ENCODE data around the gene MGAT5. TPM values are rescaled to one million over a fixed set of nuclear protein-coding genes. Genes with fewer than 3 reads are reported as not detected.

MGAT5 gene
- total RNA-seq, 1 donor from 2014 or later = 37.6 TPM

DNA sequence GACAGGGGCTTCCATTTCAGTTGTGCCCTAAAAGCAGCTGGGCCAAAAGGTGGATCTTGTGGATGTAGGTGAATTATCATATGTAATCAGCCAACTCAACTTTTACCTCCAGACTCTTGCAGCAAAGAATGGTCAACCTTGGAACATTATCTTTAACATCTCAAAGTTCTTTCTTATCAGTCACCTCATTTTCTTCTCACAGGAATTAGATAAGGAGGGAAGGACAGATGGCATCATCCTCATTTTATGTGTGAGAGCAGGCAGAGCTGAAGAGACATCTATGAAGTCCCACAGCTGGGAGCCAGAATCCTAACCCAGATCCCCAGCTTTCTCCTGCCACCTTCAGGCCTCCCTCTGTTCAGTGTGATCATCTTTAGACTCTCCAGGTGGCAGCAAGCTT, 182.1 kb downstream of the MGAT5 start:
- H3K9ac ChIP-seq (ENCODE audit: low read depth in 1 of 3, low read length in 3 of 3) = no peak overlapping the region
- no peak overlapping the region for H3K4me3 ChIP-seq (ENCODE audit: low read length in 3 of 3)
- peaks cover 0 to 5% (median 3%) of the 10 kb centered on the region in 3 donors for H3K36me3 ChIP-seq (ENCODE audit: control insufficient read depth in 3 of 3, insufficient read depth in 3 of 3, low read length in 3 of 3)
- H3K4me1 ChIP-seq (ENCODE audit: control insufficient read depth in 3 of 3, insufficient read depth in 3 of 3, low read length in 3 of 3) = no peaks in the 10 kb centered on the region
- H3K9me3 ChIP-seq (ENCODE audit: control insufficient read depth in 3 of 3, low read length in 3 of 3) = no peaks in the 10 kb centered on the region
- H3K27me3 ChIP-seq (ENCODE audit: control insufficient read depth in 3 of 3, insufficient read depth in 3 of 3, low read length in 3 of 3) = no peaks in the 10 kb centered on the region
- H3K27ac ChIP-seq (ENCODE audit: low read depth, low read length) = no peak overlapping the region

DNA sequence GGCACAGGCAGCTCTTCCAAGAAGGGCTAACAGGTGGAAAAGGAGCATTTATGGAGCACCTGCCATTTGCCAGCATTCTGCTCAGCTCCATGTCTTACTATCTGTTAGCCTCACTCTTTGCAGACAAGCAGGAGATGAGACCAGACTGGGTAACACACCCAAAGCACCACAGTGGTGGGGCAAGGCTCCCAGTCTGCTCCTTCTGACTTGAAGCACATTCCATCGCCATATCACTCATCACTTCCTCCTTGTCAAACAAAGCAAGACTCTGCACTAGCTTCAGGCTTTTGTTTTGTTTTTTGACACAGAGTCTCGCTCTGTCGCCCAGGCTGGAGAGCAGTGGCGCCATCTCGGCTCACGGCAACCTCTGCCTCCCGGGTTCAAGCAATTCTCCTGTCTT, 182.8 kb downstream of the MGAT5 start:
- H3K27ac ChIP-seq (ENCODE audit: low read depth, low read length) = no peak overlapping the region
- peaks cover 0 to 3% (median 3%) of the 10 kb centered on the region in 3 donors for H3K36me3 ChIP-seq (ENCODE audit: control insufficient read depth in 3 of 3, insufficient read depth in 3 of 3, low read length in 3 of 3)
- no peak overlapping the region for H3K9ac ChIP-seq (ENCODE audit: low read depth in 1 of 3, low read length in 3 of 3)
- no peaks in the 10 kb centered on the region for H3K9me3 ChIP-seq (ENCODE audit: control insufficient read depth in 3 of 3, low read length in 3 of 3)
- no peaks in the 10 kb centered on the region for H3K4me1 ChIP-seq (ENCODE audit: control insufficient read depth in 3 of 3, insufficient read depth in 3 of 3, low read length in 3 of 3)
- no peaks in the 10 kb centered on the region for H3K27me3 ChIP-seq (ENCODE audit: control insufficient read depth in 3 of 3, insufficient read depth in 3 of 3, low read length in 3 of 3)
- H3K4me3 ChIP-seq (ENCODE audit: low read length in 3 of 3) = no peak overlapping the region

DNA sequence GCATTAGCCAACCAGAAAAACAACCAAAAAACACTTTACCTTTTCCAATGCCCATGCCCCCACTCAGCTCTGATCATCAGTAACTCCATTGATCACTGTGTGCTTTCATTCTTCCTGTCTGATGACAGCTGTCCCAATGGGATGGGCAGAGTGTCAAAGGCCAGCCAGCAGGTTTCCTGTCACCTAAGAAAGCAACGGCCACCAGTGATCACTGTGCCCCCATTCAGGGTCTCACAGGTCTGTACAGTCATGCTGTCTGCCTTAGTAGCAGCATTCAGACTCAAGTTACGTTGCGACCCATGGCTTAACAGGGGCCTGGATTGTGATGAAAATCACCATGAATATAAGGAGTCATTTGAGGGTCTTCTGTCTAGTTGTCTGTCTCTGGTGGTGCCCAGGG, 184.5 kb downstream of the MGAT5 start:
- Histone ChIP-seq H3K27ac (ENCODE audit: low read depth, low read length) (no peak overlapping the region), H3K4me3 (ENCODE audit: low read length in 3 of 3) (no peak overlapping the region), H3K9ac (ENCODE audit: low read depth in 1 of 3, low read length in 3 of 3) (no peak overlapping the region), H3K36me3 (ENCODE audit: control insufficient read depth in 3 of 3, insufficient read depth in 3 of 3, low read length in 3 of 3) (peaks cover 0 to 5% (median 3%) of the 10 kb centered on the region in 3 donors), H3K27me3 (ENCODE audit: control insufficient read depth in 3 of 3, insufficient read depth in 3 of 3, low read length in 3 of 3) (no peaks in the 10 kb centered on the region), H3K9me3 (ENCODE audit: control insufficient read depth in 3 of 3, low read length in 3 of 3) (no peaks in the 10 kb centered on the region), H3K4me1 (ENCODE audit: control insufficient read depth in 3 of 3, insufficient read depth in 3 of 3, low read length in 3 of 3) (no peaks in the 10 kb centered on the region)

DNA sequence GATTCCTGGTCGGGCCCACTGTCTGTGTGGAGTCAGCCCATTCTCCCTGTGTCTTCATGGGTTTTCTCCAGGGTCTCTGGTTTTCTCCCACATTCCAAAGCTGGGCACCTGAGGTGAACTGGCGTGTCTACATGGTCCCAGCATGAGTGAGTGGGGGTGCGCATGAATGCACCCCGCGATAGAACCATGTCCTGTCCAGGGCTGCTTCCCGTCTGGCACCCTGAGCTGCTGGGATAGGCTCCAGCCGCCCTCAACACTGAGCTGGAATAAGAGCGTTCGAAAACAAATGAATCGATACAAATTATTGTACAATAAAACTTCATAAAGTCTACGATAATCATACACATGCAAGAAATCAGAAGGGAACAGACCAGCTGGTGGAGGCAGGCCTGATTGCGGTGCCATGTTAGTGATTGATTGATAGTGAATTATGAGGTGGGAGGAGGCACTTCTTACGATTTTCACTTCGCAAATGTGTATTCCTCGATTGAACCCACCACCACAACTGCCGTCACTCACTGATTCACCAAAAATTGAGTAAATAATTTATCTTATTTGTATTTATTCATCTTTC, 186.6 kb downstream of the MGAT5 start:
- Histone ChIP-seq H3K9ac (ENCODE audit: low read depth in 1 of 3, low read length in 3 of 3) (no peak overlapping the region), H3K4me1 (ENCODE audit: control insufficient read depth in 3 of 3, insufficient read depth in 3 of 3, low read length in 3 of 3) (peaks cover 0 to 2% (median 0%) of the 10 kb centered on the region in 3 donors), H3K27me3 (ENCODE audit: control insufficient read depth in 3 of 3, insufficient read depth in 3 of 3, low read length in 3 of 3) (no peaks in the 10 kb centered on the region), H3K4me3 (ENCODE audit: low read length in 3 of 3) (no peak overlapping the region), H3K9me3 (ENCODE audit: control insufficient read depth in 3 of 3, low read length in 3 of 3) (no peaks in the 10 kb centered on the region), H3K27ac (ENCODE audit: low read depth, low read length) (no peak overlapping the region), H3K36me3 (ENCODE audit: control insufficient read depth in 3 of 3, insufficient read depth in 3 of 3, low read length in 3 of 3) (peaks cover 2 to 5% (median 4%) of the 10 kb centered on the region in 3 donors)

DNA sequence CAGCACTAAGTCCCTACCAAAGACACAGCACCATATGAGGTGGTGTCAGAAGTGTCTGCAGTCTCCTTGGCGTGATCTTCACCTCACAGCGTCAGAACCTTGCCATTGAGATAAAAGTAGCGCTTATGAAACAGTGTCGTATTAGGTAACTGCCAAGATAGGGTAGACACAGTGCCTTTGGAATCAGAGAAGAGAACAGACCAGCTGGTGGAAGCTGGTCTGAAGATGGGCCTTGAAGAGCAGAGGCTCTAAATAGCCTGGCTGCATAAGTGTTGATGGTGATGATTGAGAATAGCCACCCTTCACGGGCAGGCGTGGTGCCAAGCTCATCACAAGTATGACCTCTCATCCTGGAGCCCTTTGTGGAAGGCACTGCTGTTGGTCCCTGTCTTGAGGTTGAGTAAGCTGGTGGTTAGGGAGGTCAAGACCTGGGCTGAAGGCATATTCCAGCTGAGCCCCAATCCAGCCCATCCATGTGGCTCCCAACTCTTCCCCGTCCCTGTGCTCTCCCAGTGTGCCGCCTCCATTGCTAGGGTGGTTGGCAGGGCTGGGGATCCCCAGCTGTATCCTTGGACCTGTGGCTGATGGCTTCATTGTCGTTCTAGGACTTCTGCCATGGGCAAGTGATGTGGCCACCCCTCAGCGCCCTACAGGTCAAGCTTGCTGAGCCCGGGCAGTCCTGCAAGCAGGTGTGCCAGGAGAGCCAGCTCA, 187.4 kb downstream of the MGAT5 start:
- no peak overlapping the region for H3K4me3 ChIP-seq (ENCODE audit: low read length in 3 of 3)
- no peaks in the 10 kb centered on the region for H3K9me3 ChIP-seq (ENCODE audit: control insufficient read depth in 3 of 3, low read length in 3 of 3)
- no peak overlapping the region for H3K9ac ChIP-seq (ENCODE audit: low read depth in 1 of 3, low read length in 3 of 3)
- peaks cover 0 to 5% (median 2%) of the 10 kb centered on the region in 3 donors for H3K4me1 ChIP-seq (ENCODE audit: control insufficient read depth in 3 of 3, insufficient read depth in 3 of 3, low read length in 3 of 3)
- no peak overlapping the region for H3K27ac ChIP-seq (ENCODE audit: low read depth, low read length)
- H3K27me3 ChIP-seq (ENCODE audit: control insufficient read depth in 3 of 3, insufficient read depth in 3 of 3, low read length in 3 of 3) = peaks cover 0 to 2% (median 0%) of the 10 kb centered on the region in 3 donors
- peaks cover under 1 to 4% (median 4%) of the 10 kb centered on the region in 3 donors for H3K36me3 ChIP-seq (ENCODE audit: control insufficient read depth in 3 of 3, insufficient read depth in 3 of 3, low read length in 3 of 3)

DNA sequence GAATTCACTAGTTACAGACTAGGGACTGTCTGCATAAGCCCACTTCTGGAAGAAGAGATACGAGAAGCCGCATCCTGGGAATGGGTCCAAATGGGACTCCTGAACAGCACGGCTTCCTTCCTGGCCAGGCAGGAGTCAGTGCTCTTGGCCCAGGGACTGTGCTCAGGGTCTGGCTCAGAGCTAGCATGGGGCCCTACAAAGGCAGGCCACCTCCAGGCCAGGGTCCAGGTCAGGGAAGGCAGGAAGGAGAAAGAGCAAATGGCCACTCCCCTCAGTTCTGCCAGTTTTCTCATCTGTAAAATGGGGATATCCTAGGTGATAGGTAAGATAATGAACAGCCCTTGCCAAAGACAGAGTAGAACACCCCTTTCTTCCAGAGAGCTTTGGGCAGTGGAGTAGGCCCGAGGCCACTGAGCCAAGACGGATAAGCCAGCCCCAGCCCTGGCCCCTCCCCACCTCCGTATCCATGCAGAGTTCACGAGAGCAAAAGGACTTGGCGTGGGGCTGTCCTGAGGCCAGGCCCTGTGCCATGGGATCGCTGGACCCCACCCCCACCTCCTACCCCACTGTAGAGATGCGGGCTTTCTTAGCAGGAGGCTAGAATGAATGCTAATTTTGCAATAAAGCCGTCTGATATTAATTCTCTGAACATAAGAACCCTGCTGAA, 190.1 kb downstream of the MGAT5 start:
- Histone ChIP-seq H3K9ac (ENCODE audit: low read depth in 1 of 3, low read length in 3 of 3) (no peak overlapping the region), H3K4me1 (ENCODE audit: control insufficient read depth in 3 of 3, insufficient read depth in 3 of 3, low read length in 3 of 3) (peaks cover 0 to 5% (median 2%) of the 10 kb centered on the region in 3 donors), H3K27ac (ENCODE audit: low read depth, low read length) (no peak overlapping the region), H3K9me3 (ENCODE audit: control insufficient read depth in 3 of 3, low read length in 3 of 3) (no peaks in the 10 kb centered on the region), H3K27me3 (ENCODE audit: control insufficient read depth in 3 of 3, insufficient read depth in 3 of 3, low read length in 3 of 3) (peaks cover 0 to 2% (median 0%) of the 10 kb centered on the region in 3 donors), H3K36me3 (ENCODE audit: control insufficient read depth in 3 of 3, insufficient read depth in 3 of 3, low read length in 3 of 3) (peaks cover 2 to 9% (median 4%) of the 10 kb centered on the region in 3 donors), H3K4me3 (ENCODE audit: low read length in 3 of 3) (no peak overlapping the region)

DNA sequence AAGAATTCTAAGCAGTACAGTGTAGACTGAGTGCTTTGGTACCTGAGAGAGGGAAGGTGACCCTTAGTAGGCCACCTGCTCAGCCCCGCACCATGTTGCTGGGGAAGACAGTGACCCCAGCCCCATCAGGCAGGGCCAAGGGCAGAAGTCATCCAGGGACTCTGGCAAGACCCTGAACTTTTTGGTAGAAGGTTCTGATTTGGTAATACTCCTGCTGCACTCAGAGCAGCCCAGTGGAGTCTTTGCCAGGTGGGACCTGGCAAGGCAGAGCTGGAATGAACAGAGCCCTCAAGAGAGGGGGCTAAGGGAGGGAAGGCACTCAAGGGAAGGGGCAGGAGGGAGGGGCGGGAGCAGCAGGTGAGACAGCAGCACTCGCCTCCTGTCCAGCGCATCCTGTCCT, 191.2 kb downstream of the MGAT5 start:
- Histone ChIP-seq H3K4me1 (ENCODE audit: control insufficient read depth in 3 of 3, insufficient read depth in 3 of 3, low read length in 3 of 3) (peaks cover 0 to 5% (median 2%) of the 10 kb centered on the region in 3 donors), H3K36me3 (ENCODE audit: control insufficient read depth in 3 of 3, insufficient read depth in 3 of 3, low read length in 3 of 3) (peaks cover 2 to 9% (median 6%) of the 10 kb centered on the region in 3 donors), H3K27me3 (ENCODE audit: control insufficient read depth in 3 of 3, insufficient read depth in 3 of 3, low read length in 3 of 3) (peaks cover 0 to 2% (median 0%) of the 10 kb centered on the region in 3 donors), H3K27ac (ENCODE audit: low read depth, low read length) (no peak overlapping the region), H3K9me3 (ENCODE audit: control insufficient read depth in 3 of 3, low read length in 3 of 3) (no peaks in the 10 kb centered on the region), H3K4me3 (ENCODE audit: low read length in 3 of 3) (no peak overlapping the region), H3K9ac (ENCODE audit: low read depth in 1 of 3, low read length in 3 of 3) (no peak overlapping the region)

DNA sequence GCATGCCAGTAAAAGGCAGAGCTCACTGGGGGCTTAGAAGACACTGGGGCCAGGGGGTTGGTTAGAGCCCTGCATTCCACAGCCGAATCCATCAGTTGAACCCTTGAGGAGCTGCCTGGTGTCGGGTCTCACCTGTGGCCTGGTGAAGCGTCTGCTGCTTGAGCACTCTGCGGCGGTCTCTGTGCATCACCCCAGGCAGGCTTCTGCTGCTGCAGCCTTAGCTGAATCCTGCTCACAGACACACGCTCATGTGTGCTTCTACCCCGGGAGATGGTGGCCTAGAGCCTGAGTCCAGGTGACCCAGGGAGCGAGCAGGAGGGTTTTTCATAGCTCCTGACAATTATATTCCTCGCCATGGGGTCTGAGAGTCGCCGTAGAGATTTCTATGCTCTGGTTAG, 192.1 kb downstream of the MGAT5 start:
- no peak overlapping the region for H3K9ac ChIP-seq (ENCODE audit: low read depth in 1 of 3, low read length in 3 of 3)
- no peaks in the 10 kb centered on the region for H3K9me3 ChIP-seq (ENCODE audit: control insufficient read depth in 3 of 3, low read length in 3 of 3)
- no peak overlapping the region for H3K4me3 ChIP-seq (ENCODE audit: low read length in 3 of 3)
- H3K27ac ChIP-seq (ENCODE audit: low read depth, low read length) = no peak overlapping the region
- H3K27me3 ChIP-seq (ENCODE audit: control insufficient read depth in 3 of 3, insufficient read depth in 3 of 3, low read length in 3 of 3) = peaks cover 0 to 2% (median 0%) of the 10 kb centered on the region in 3 donors
- peaks cover 2 to 9% (median 6%) of the 10 kb centered on the region in 3 donors for H3K36me3 ChIP-seq (ENCODE audit: control insufficient read depth in 3 of 3, insufficient read depth in 3 of 3, low read length in 3 of 3)
- peaks cover 0 to 5% (median 2%) of the 10 kb centered on the region in 3 donors for H3K4me1 ChIP-seq (ENCODE audit: control insufficient read depth in 3 of 3, insufficient read depth in 3 of 3, low read length in 3 of 3)

DNA sequence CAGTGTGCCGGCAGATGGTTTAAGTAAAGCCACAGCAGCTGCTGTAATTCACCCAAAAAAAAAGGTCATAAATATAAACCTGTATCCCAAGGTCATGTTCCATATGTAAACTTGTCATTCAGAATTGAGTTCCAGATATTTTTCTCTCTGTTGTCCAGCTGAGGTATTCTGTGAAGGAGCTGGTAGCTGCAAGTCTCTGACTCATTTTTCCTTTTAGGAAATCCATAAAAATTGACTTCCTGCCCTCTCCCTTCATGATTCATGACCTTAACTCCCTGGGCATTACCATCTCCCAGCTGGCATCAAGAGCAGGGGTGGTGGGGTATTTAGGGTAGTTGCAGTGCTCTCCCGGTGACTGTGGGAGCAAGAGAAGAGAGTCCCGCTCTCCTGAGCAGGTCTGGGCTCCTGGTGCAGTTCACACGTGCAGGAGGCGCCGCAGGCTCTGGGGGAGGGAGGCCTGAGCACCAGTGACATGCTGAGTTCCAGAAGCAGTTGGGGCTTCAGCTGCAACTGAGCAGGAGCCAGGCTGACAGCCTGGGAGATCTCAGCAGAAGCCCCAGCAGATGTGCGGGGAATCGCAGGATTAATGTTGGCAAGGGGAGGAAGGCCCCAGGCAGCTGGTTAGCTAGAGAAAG, 192.6 kb downstream of the MGAT5 start:
- Histone ChIP-seq H3K4me1 (ENCODE audit: control insufficient read depth in 3 of 3, insufficient read depth in 3 of 3, low read length in 3 of 3) (peaks cover 0 to 5% (median 2%) of the 10 kb centered on the region in 3 donors), H3K9ac (ENCODE audit: low read depth in 1 of 3, low read length in 3 of 3) (no peak overlapping the region), H3K27me3 (ENCODE audit: control insufficient read depth in 3 of 3, insufficient read depth in 3 of 3, low read length in 3 of 3) (peaks cover 0 to 2% (median 0%) of the 10 kb centered on the region in 3 donors), H3K36me3 (ENCODE audit: control insufficient read depth in 3 of 3, insufficient read depth in 3 of 3, low read length in 3 of 3) (peaks cover 2 to 9% (median 6%) of the 10 kb centered on the region in 3 donors), H3K4me3 (ENCODE audit: low read length in 3 of 3) (no peak overlapping the region), H3K27ac (ENCODE audit: low read depth, low read length) (no peak overlapping the region), H3K9me3 (ENCODE audit: control insufficient read depth in 3 of 3, low read length in 3 of 3) (no peaks in the 10 kb centered on the region)

All from skeletal muscle tissue (tissue), 4 donors.